ENCODE measurements around the gene TTC7B.

- TF ChIP-seq CTCF (IDR thresholded peaks at IDR 0.05) (peak in 1 of 6 experiments; percentile 35), POLR2A (IDR thresholded peaks at IDR 0.05) (no peak)
Observed at GRCh38 chr14:90815822-90816662, at the start of gene TTC7B.

Measured in adrenal gland (tissue), 5 donors.